ENCODE results near the gene IPO9.

The IPO9 gene

GRCh38 chr1:201911826-201912571 lies 83.0 kb downstream of the IPO9 start:
- Histone ChIP-seq H3K4me1 (ENCODE audit: insufficient read depth, low read length) (no peaks in the 10 kb centered on the region), H3K9ac (ENCODE audit: low read depth, low read length) (no peak overlapping the region), H3K4me3 (ENCODE audit: low read depth in 1 of 2, low read length in 2 of 2) (no peak overlapping the region), H3K79me2 (ENCODE audit: insufficient read depth, low read length) (no peaks in the 10 kb centered on the region), H2AFZ (ENCODE audit: low read depth, low read length) (no peak overlapping the region; the same call in 1 of the 2 replicates), H3K4me2 (ENCODE audit: insufficient read depth, low read length) (no peak overlapping the region), H3K36me3 (ENCODE audit: insufficient read depth, low read length) (no peaks in the 10 kb centered on the region), H3K27me3 (ENCODE audit: insufficient read depth, low read length, poor library complexity) (peaks cover 29% of the 10 kb centered on the region), H3K27ac (ENCODE audit: low read length) (no peak overlapping the region), H4K20me1 (ENCODE audit: insufficient read depth, low read length) (peaks cover 6% of the 10 kb centered on the region), H3K9me3 (ENCODE audit: insufficient read depth, low read length, severe bottlenecking) (no peaks in the 10 kb centered on the region)
- DNase-seq, result no peak
- TF ChIP-seq EZH2 (IDR thresholded peaks at IDR 0.05; ENCODE audit: borderline replicate concordance, low read depth, low read length, severe bottlenecking), result no peak
- TF ChIP-seq, protein P1, sequence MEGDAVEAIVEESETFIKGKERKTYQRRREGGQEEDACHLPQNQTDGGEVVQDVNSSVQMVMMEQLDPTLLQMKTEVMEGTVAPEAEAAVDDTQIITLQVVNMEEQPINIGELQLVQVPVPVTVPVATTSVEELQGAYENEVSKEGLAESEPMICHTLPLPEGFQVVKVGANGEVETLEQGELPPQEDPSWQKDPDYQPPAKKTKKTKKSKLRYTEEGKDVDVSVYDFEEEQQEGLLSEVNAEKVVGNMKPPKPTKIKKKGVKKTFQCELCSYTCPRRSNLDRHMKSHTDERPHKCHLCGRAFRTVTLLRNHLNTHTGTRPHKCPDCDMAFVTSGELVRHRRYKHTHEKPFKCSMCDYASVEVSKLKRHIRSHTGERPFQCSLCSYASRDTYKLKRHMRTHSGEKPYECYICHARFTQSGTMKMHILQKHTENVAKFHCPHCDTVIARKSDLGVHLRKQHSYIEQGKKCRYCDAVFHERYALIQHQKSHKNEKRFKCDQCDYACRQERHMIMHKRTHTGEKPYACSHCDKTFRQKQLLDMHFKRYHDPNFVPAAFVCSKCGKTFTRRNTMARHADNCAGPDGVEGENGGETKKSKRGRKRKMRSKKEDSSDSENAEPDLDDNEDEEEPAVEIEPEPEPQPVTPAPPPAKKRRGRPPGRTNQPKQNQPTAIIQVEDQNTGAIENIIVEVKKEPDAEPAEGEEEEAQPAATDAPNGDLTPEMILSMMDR (IDR thresholded peaks at IDR 0.05; ENCODE audit: borderline replicate concordance, extremely low read depth, low read length, poor library complexity, severe bottlenecking), result no peak
- ATAC-seq (ENCODE audit: insufficient read depth, low read depth), result no peak

GRCh38 chr1:201912832-201913231 lies 83.9 kb downstream of the IPO9 start:
- H3K27ac ChIP-seq (ENCODE audit: low read length), result no peak overlapping the region
- no peaks in the 10 kb centered on the region for H3K4me1 ChIP-seq (ENCODE audit: insufficient read depth, low read length)
- ATAC-seq (ENCODE audit: insufficient read depth, low read depth) (no peak), DNase-seq (no peak)
- H2AFZ ChIP-seq (ENCODE audit: low read depth, low read length), result no peak overlapping the region
- no peak overlapping the region for H3K4me3 ChIP-seq (ENCODE audit: low read depth in 1 of 2, low read length in 2 of 2)
- peaks cover 6% of the 10 kb centered on the region for H4K20me1 ChIP-seq (ENCODE audit: insufficient read depth, low read length)
- H3K9me3 ChIP-seq (ENCODE audit: insufficient read depth, low read length, severe bottlenecking), result no peaks in the 10 kb centered on the region
- H3K4me2 ChIP-seq (ENCODE audit: insufficient read depth, low read length), result no peak overlapping the region
- no peak overlapping the region for H3K9ac ChIP-seq (ENCODE audit: low read depth, low read length)
- no peaks in the 10 kb centered on the region for H3K36me3 ChIP-seq (ENCODE audit: insufficient read depth, low read length)
- no peaks in the 10 kb centered on the region for H3K79me2 ChIP-seq (ENCODE audit: insufficient read depth, low read length)
- no peak for TF ChIP-seq EZH2 (IDR thresholded peaks at IDR 0.05; ENCODE audit: borderline replicate concordance, low read depth, low read length, severe bottlenecking)
- TF ChIP-seq, protein P1 (IDR thresholded peaks at IDR 0.05; ENCODE audit: borderline replicate concordance, extremely low read depth, low read length, poor library complexity, severe bottlenecking), result no peak
- H3K27me3 ChIP-seq (ENCODE audit: insufficient read depth, low read length, poor library complexity), result peaks cover 29% of the 10 kb centered on the region

GRCh38 chr1:201914456-201915235 lies 85.7 kb downstream of the IPO9 start:
- H4K20me1 ChIP-seq (ENCODE audit: insufficient read depth, low read length), result peaks cover 6% of the 10 kb centered on the region
- no peaks in the 10 kb centered on the region for H3K79me2 ChIP-seq (ENCODE audit: insufficient read depth, low read length)
- H3K4me2 ChIP-seq (ENCODE audit: insufficient read depth, low read length), result no peak overlapping the region
- no peak overlapping the region for H2AFZ ChIP-seq (ENCODE audit: low read depth, low read length)
- DNase-seq (no peak), ATAC-seq (ENCODE audit: insufficient read depth, low read depth) (no peak)
- H3K36me3 ChIP-seq (ENCODE audit: insufficient read depth, low read length), result no peaks in the 10 kb centered on the region
- no peaks in the 10 kb centered on the region for H3K9me3 ChIP-seq (ENCODE audit: insufficient read depth, low read length, severe bottlenecking)
- TF ChIP-seq, protein P1 (IDR thresholded peaks at IDR 0.05; ENCODE audit: borderline replicate concordance, extremely low read depth, low read length, poor library complexity, severe bottlenecking), result no peak
- H3K9ac ChIP-seq (ENCODE audit: low read depth, low read length), result no peak overlapping the region
- peaks cover 27% of the 10 kb centered on the region for H3K27me3 ChIP-seq (ENCODE audit: insufficient read depth, low read length, poor library complexity)
- no peak overlapping the region for H3K27ac ChIP-seq (ENCODE audit: low read length)
- H3K4me3 ChIP-seq (ENCODE audit: low read depth in 1 of 2, low read length in 2 of 2), result no peak overlapping the region
- H3K4me1 ChIP-seq (ENCODE audit: insufficient read depth, low read length), result no peaks in the 10 kb centered on the region

All from DND-41 (cell line).